GOT3 (cell line): ENCODE data around the gene ARMC9.

Experiments used
- DNase-seq: peaks from one replicate; lab custom pipeline; 2025; ENCODE audit warnings: mixed read lengths; lab: John Stamatoyannopoulos, UW

Gene ARMC9

DNA sequence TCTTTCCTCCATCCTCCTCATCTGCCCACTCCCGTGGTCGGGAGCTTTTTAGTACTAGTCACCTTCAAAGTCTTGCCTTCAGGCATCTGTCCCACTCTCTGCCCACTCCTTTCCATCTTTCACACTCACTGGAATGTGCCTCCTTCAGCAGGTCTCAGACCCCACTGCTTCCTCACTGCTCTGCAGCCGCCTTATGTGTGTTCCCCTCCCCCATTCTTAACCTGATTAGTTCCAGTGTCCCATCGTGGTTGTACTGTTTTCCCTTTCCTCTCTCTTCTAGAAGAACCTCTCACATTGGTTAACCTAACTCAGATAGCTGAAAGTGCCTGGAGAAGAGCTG lies 3.0 kb downstream of the ARMC9 start:
- DNase-seq = no peak

- no peak for DNase-seq
Measured at GRCh38 chr2:231203087-231203486, 4.7 kb downstream of the ARMC9 start.

DNA sequence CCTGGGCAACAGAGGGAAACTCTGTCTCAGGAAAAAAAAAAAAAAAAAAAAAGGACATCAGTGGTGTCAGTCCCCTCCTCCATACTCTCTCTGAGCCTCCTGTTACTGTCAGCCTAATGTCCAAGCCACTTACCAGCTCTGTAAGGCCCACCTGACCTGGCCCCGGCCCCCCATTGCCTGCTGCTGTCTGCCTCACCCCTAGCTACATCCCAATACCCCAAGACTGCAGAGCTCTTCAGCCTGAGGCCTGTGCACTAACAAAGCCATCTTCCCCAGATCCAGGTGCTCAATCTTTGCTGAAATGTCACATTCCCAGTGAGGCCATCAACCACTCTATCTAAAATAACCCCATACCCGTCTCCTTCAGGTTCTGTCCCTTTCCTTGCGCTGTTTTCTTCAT lies 5.7 kb downstream of the ARMC9 start:
- no peak for DNase-seq

- DNase-seq = no peak
Measured at GRCh38 chr2:231204581-231204980, 6.2 kb downstream of the ARMC9 start.

DNA sequence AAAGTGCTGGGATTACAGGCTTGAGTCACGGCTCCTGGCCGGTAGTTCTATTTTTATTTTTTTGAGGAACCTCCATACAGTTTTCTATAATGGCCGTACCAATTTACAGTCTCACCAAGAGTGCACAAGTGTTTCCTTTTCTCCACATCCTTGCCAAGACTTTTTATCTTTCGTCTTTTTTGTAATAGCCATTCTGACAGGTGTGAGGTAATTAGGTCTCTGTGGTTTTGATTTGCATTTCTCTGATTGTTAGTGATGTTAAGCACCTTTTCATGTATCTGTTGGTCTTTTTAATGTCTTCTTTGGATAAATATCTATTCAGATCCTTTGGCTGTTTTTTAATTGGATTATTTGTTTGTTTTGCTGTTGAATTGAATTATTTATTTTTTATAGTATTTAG lies 9.3 kb downstream of the ARMC9 start:
- no peak for DNase-seq

DNA sequence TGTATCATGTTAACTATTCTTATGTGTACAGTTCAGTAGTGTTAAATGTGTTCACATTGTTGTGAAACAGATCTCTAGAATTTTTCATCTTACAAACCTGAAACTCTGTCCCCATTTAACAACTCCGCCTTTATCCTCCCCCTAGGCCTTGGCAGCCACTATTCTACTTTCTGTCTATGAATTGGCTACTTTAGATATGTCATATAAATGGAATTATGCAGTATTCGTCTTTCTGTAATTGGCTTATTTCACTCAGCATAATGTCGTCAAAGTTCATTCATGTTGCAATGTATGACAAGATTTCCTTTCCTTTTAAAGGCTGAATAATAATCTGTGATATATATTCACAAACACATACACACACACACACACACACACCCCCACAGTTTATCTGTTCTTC lies 12.4 kb downstream of the ARMC9 start:
- DNase-seq = no peak

GRCh38 chr2:231211486-231211885 lies 13.1 kb downstream of the ARMC9 start:
- DNase-seq = no peak

GRCh38 chr2:231212329-231212845 lies 14.0 kb downstream of the ARMC9 start:
- DNase-seq = no peak

DNA sequence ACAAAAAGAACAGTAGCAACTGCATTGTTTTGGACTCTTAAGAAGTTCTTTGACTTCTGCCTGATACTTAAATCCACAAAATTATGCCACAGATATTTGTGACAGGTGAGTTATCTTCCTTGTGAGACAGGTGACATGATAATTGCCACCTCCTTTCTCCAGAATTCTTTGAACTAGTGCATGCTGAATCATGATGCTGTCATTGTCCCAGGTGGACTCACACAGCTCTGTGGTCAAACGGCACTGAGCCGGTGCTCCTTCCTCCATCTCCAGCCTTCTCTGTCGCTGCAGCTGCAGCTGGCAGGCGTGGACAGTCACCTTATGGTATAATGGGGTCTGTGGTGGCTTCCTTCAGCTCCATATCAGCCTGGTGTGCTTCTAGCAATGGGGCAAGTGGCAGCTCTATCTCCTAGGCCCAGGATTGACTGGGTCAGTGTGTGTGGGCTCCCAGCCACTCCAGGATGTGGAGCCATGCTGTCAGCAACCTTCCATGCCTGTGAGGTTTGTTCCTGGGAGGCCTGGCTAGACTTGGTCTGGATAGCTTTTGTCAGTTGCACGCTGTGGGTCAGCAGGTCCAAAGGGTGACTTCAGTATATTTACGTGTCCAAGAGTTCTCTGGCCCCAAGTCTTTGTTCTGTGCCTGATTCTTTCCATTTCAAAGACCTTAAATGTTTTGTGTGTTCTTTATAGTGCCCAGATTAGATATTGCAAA lies 15.7 kb downstream of the ARMC9 start:
- DNase-seq = no peak

DNA sequence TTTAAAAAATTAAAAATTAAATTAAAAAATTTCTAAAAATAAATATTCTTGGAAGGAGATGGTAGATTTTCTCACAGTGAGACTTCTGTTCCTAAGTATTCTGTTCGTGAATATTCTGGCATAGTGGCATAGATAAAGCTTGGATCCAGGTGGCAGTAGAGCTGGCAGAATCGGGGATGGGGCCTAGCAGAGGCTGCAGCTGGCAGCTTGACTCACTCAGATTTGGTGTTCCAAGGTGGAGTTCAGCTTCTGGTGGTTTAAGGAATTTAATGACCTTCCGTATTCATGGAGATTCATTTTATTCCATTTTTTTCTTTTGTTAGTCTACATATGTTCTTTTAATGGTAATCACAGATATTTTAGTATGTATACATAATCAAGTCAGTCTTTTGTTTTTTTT lies 19.9 kb downstream of the ARMC9 start:
- DNase-seq = no peak

DNA sequence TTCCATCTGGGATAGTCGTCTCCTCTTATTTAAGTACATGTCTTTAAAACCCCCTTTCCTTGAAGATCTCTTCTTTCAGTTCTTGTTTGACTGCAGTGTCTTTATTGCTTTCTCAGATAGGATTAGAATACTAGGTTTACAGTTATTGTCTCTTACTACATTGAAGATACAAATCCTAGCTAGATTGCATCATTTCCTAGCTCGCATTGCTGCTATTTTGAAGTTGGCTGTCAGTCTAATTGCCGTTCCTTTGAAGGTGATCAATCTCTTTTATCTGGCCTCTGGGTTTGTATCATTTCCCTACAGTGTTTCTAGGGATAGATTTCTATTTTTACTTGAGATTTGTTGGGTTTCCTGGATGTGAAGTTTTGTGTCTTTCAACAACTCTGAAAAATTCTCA lies 20.9 kb downstream of the ARMC9 start:
- no peak for DNase-seq

DNA sequence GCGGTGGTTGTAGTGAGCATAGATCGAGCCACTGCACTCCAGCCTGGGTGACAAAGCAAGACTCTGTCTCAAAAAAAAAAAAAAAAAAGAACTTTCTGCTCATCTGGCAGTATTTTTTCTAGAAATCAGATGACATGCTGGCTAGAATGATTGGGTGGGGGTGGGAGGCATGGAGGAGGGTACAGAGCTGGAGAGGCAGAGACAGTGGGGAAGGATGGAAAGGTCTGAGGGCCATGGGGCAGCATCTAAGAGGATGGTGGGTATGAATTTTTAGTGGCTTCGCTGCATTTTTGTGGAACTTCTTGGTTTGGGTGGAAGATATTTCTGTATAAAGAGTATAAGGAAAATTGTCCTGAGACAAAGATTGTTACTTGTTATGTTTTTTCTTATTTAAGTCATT lies 23.3 kb downstream of the ARMC9 start:
- no peak for DNase-seq

DNA sequence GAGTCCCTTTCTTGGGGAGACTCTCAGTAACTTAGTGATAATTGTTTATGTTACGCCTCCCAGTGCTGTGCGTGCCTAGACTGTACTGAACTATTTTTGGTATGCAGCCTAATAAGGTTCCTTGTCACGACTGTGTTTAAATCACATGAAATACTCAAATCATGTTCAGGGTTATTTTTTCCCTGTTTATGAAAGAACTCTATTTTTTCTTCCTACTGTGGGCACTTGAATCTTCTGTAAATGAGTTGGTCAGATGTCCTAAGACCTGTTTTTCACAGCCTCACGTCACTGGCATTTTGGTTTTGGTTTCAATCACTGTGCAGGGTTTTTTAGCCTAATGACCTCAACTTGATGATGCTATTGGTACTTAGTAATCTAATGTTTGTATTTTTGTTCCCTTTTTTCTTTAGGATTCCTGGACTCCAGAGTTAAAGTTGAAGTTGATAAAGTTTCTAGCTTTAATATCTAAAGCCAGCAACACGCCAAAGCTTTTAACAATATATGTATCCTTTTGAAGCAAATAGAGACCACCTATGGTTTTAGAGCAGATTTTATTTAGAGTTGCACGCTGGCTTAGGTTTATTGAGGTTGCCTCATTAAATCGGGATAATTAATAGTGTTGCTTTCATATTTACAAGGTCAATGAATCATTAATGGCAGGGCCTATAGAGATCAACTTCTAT lies 24.0 kb downstream of the ARMC9 start:
- DNase-seq = no peak

GRCh38 chr2:231223001-231223375 lies 24.6 kb downstream of the ARMC9 start:
- DNase-seq = no peak

- no peak for DNase-seq
Measured at GRCh38 chr2:231223458-231223976, 25.1 kb downstream of the ARMC9 start.

GRCh38 chr2:231227310-231228162 lies 29.1 kb downstream of the ARMC9 start:
- DNase-seq = no peak

- DNase-seq = no peak
Measured at GRCh38 chr2:231228223-231228622, 29.8 kb downstream of the ARMC9 start.

DNA sequence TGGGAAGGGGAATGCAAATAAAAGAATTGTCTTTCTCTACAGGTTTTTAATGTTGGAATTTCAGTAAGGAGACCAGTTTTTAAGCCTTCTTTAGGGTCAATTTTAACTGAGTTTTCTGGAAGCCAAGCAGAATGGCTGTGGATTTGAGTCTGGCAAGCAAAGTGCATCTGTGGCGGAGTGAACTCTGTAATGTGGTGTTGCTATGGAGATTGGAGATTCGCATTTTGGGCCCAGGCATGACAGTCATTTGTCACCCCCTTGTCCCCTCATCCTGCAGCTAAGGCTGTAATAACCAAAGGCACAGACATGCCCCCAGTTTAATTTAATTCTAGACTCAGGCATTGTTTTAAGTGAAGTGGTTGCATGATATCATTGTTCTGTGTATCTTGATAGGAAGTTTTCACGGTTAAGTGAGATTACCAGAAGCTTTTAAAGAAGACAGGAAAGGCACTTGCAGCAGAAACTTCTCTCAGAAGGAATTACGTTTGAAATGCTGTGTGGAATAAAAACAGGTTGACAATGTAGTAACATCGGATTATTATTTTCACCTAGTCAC lies 30.6 kb downstream of the ARMC9 start:
- no peak for DNase-seq

DNA sequence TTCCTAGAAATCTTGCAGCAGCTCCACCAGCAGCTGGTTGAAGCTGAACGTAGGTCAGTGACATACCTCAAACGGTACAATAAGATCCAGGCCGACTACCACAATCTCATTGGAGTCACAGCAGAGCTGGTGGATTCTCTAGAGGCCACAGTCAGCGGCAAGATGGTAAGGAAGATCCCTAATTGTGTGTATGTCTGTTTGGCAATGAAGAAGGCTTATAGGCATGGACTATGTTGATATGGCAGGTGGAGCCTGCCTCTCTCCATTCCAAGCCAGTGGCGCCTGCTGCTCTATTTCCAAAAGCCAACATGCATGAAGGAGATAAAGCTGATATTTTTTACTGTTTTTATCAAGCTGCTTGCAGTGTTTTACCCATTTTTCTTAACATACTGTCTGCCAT lies 36.8 kb downstream of the ARMC9 start:
- no peak for DNase-seq

DNA sequence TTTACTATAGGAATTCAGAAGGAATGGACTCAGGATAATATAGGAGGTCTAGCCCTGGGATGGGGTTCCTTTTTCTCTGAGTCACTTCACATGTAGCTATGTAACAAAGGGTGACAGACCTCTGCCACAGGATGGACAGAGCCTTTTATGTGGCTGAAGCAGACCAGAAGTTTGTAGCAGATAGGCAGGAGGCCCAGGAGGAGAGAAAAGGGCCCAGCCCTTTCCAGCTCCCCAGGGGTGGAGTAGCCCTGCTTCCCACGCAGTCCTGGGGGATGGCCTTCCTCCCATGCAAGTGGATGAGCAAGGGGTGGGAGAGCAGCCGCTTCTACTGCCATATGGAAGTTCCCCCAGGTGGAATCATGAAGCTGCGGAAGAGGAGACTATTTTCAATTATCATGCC lies 40.3 kb downstream of the ARMC9 start:
- DNase-seq = no peak

DNA sequence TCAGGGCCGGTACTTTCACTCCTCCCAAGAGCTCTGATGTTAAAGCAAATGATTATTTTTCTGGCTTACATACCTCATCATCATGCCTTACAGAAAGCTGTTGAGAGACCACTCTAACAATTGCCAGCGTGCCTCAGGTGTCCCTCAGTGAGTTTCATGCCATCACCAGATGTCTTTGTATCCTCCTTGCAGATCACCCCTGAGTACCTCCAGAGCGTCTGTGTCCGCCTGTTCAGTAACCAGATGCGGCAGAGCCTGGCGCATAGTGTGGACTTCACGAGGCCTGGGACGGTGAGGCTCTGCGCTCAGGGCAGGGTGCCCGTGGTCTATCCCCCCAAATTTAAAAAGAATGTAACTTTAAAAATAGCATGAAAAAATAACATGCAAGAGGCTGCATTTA lies 41.3 kb downstream of the ARMC9 start:
- DNase-seq = no peak

GRCh38 chr2:231241755-231242507 lies 43.5 kb downstream of the ARMC9 start:
- DNase-seq = no peak
